HL-60 (cell line): ENCODE results near the gene SLC27A3.

Experiments
- CTCF ChIP-seq: IDR thresholded peaks from one replicate; pipeline ENCODE4 v1.5.1; 2011; ENCODE audit warnings: low read length, control low read depth, inconsistent platforms; ENCODE audit not compliant: insufficient read depth
- POLR2AphosphoS5 ChIP-seq: IDR thresholded peaks from 2 replicates; pipeline ENCODE4 v1.6.1; 2012; ENCODE audit warnings: low read depth
- REST ChIP-seq: IDR thresholded peaks from 2 replicates; pipeline ENCODE4 v1.6.1; 2012; ENCODE audit warnings: low read depth; ENCODE audit not compliant: insufficient replicate concordance

- TF ChIP-seq POLR2AphosphoS5 (no peak), CTCF (no peak), REST (no peak)
Observed at GRCh38 chr1:153803470-153804056, 28.4 kb downstream of the SLC27A3 start.
